Uterus (tissue), 4 donors: ENCODE data around the gene PTGIS. TPM values are rescaled to one million over a fixed set of nuclear protein-coding genes. Genes with fewer than 3 reads are reported as not detected.

Experiments used
- DNase-seq, 2 donors: peaks; one replicate each; pipeline ENCODE4 v3.0.0-alpha.2; 2019 to 2020
- H3K27ac ChIP-seq, 2 donors: fragments of 200-600 bp; sonication (generic); 1 replicate in 1 of 2; 2 replicates in 1 of 2; pipeline ENCODE4 v1.5.1; 2016 to 2018
- H3K27me3 ChIP-seq, 2 donors: fragments of 200-600 bp; sonication (generic); one replicate each; pipeline ENCODE4 v1.5.1; 2018 to 2019; ENCODE audit warnings: control low read depth in 1 of 2
- H3K36me3 ChIP-seq, 2 donors: fragments of 200-600 bp; sonication (generic); one replicate each; pipeline ENCODE4 v1.5.1; 2019; ENCODE audit warnings: control low read depth in 1 of 2
- H3K4me1 ChIP-seq, 2 donors: fragments of 200-600 bp; sonication (generic); one replicate each; pipeline ENCODE4 v1.5.1; 2018 to 2019; ENCODE audit warnings: control low read depth in 1 of 2
- H3K4me3 ChIP-seq, 2 donors: fragments of 200-600 bp; sonication (generic); 1 replicate in 1 of 2; 2 replicates in 1 of 2; pipeline ENCODE4 v1.5.1; 2018 to 2019; ENCODE audit warnings: mild to moderate bottlenecking in 1 of 2
- H3K9me3 ChIP-seq, 2 donors: fragments of 200-600 bp; sonication (generic); one replicate each; pipeline ENCODE4 v1.5.1; 2019; ENCODE audit warnings: control low read depth in 1 of 2
- CTCF ChIP-seq, 4 experiments: fragments of 200-600 bp in 2 of 4; fragments of 450-650 bp in 2 of 4; sonication (generic) in 2 of 4; IDR thresholded peaks; one replicate each; pipeline ENCODE4 v1.5.1; 2016 to 2019; ENCODE audit warnings: antibody characterized with exemption in 4 of 4, mild to moderate bottlenecking in 2 of 4, moderate library complexity in 1 of 4
- POLR2A ChIP-seq, 2 donors: fragments of 450-650 bp; IDR thresholded peaks; one replicate each; pipeline ENCODE4 v1.6.1; 2016; ENCODE audit warnings: antibody characterized with exemption in 2 of 2, mild to moderate bottlenecking in 1 of 2, moderate library complexity in 1 of 2
- intact Hi-C: fragments of 100-400 bp; cut with DNase I; formaldehyde crosslinking; loops from one replicate; pipeline ENCODE4 v1.15.1; 2023; ENCODE audit warnings: low total_unique reads
- total RNA-seq, 4 donors: library from RNA; depleted of rRNA in 3 of 4; stranded (reverse); fragments of >200 nt in 3 of 4; gene quantifications; one replicate each; pipeline versions ENCODE4 v1.1.0 to v1.2.4, GENCODE V29; 2014 to 2023
- donor health status: DM: yes; HTN: yes; CAD: no.

PTGIS gene
- total RNA-seq, 4 donors from 2014 or later = 64.7 to 460 (median 140) TPM

- no peak for TF ChIP-seq POLR2A (IDR thresholded peaks at IDR 0.05)
- TF ChIP-seq CTCF (IDR thresholded peaks at IDR 0.05) = no peak
- Histone ChIP-seq H3K27me3 (no peaks in the 10 kb centered on the region), H3K27ac (peak overlapping the region; percentile 95 to 98), H3K9me3 (no peaks in the 10 kb centered on the region), H3K36me3 (no peaks in the 10 kb centered on the region), H3K4me1 (peaks cover 8 to 37% of the 10 kb centered on the region in 2 donors), H3K4me3 (no peak overlapping the region)
- no peak for DNase-seq
- intact Hi-C loops = no loop called here
These were observed 22.5 kb upstream of the PTGIS start for GRCh38 chr20:49590163-49591017.

GRCh38 chr20:49589747-49590146 lies 21.8 kb upstream of the PTGIS start:
- H3K27me3 ChIP-seq = no peaks in the 10 kb centered on the region
- no peak for DNase-seq
- peaks cover 10 to 42% of the 10 kb centered on the region in 2 donors for H3K4me1 ChIP-seq
- no peak overlapping the region for H3K4me3 ChIP-seq
- no peaks in the 10 kb centered on the region for H3K36me3 ChIP-seq
- H3K9me3 ChIP-seq = no peaks in the 10 kb centered on the region
- TF ChIP-seq CTCF (IDR thresholded peaks at IDR 0.05) (no peak), POLR2A (IDR thresholded peaks at IDR 0.05) (no peak)
- intact Hi-C loops = no loop called here
- H3K27ac ChIP-seq = peak overlapping the region; percentile 95 to 98

GRCh38 chr20:49587111-49587570 lies 19.2 kb upstream of the PTGIS start:
- peak overlapping the region; percentile 95 to 98 for H3K27ac ChIP-seq
- intact Hi-C loops = no loop called here
- peak; percentile 81 to 92 for DNase-seq

DNA sequence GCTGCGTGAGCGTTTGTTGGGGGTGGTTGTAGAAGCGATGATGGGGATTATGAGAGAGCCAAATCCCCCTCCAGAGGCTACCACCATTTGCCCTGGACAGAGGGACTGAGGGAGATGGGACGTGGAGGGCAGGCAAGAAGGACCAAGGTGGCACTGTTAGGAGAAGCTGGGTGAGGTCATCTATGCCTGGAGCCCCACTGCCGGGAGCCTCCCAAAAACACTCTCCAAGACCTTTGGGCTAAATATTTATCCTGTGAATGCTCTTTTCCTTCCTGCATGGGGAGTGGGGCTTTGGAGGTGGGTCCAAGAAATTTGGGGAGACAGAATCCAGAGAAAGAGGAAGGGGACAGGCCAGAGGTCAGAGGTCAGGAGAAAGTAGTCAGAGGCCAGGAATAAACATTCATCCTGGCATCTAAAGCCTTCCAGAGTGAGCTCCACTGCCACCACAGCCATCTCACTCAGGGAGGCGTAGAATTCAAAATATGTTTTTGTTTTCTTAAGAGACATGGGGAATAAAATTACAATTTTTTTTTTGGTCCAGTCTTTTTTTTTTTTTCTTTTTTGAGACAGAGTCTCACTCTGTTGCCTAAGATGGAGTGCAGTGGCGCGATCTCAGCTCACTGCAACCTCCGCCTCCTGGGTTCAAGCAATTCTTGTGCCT lies 17.8 kb upstream of the PTGIS start:
- Histone ChIP-seq H3K27me3 (no peaks in the 10 kb centered on the region), H3K9me3 (no peaks in the 10 kb centered on the region), H3K36me3 (no peaks in the 10 kb centered on the region), H3K27ac (peak overlapping the region; percentile 95 to 98), H3K4me1 (peaks cover 23 to 47% of the 10 kb centered on the region in 2 donors), H3K4me3 (no peak overlapping the region)
- intact Hi-C loops = no loop called here
- TF ChIP-seq POLR2A (IDR thresholded peaks at IDR 0.05) (no peak), CTCF (IDR thresholded peaks at IDR 0.05) (no peak)
- no peak for DNase-seq

More at GRCh38 chr20:49587111-49587570, 19.2 kb upstream of the PTGIS start:
- TF ChIP-seq CTCF (IDR thresholded peaks at IDR 0.05) (no peak), POLR2A (IDR thresholded peaks at IDR 0.05) (no peak)
- Histone ChIP-seq H3K9me3 (no peaks in the 10 kb centered on the region), H3K4me1 (peaks cover 20 to 51% of the 10 kb centered on the region in 2 donors), H3K36me3 (no peaks in the 10 kb centered on the region), H3K4me3 (no peak overlapping the region), H3K27me3 (no peaks in the 10 kb centered on the region)
